ENCODE results near the gene SERAC1.

- TF ChIP-seq CTCF (IDR thresholded peaks at IDR 0.05 in 2 of 3, conservative IDR thresholded peaks at IDR 0.05 in 1 of 3; ENCODE audit: control insufficient read depth in 2 of 3, extremely low read depth in 1 of 3, insufficient read depth in 1 of 3, low read depth in 3 of 3, low read length in 3 of 3) (no peak), ATF2 (IDR thresholded peaks at IDR 0.05; ENCODE audit: low read length) (no peak), SMARCA5 (IDR thresholded peaks at IDR 0.05) (no peak), NFIC (IDR thresholded peaks at IDR 0.05; ENCODE audit: low read depth, low read length) (no peak), REST (IDR thresholded peaks at IDR 0.05; ENCODE audit: low read depth, low read length) (no peak), JUNB (IDR thresholded peaks at IDR 0.05) (no peak), E2F4 (IDR thresholded peaks at IDR 0.05; ENCODE audit: low read depth, low read length) (no peak), KDM1A (IDR thresholded peaks at IDR 0.05; ENCODE audit: borderline replicate concordance) (no peak), BCL11A (IDR thresholded peaks at IDR 0.05; ENCODE audit: low read depth, low read length) (no peak), STAT1 (conservative IDR thresholded peaks at IDR 0.05) (no peak), SP1 (IDR thresholded peaks at IDR 0.05; ENCODE audit: low read depth, low read length) (no peak)
Observed at GRCh38 chr6:158191761-158192160, 23.7 kb upstream of the SERAC1 start.

Measured in GM12878 (cell line).